Vagina (tissue), 2 donors: ENCODE results near the gene TIE1.

Experiments
- POLR2A ChIP-seq, 2 donors: fragments of 450-650 bp; IDR thresholded peaks; one replicate each; pipeline ENCODE4 v1.6.1; 2017; ENCODE audit warnings: antibody characterized with exemption in 2 of 2, mild to moderate bottlenecking in 2 of 2, moderate library complexity in 2 of 2
- TF ChIP-seq, protein P1 (sequence below), 3 experiments: fragments of 450-650 bp in 2 of 3; fragments of 200-600 bp in 1 of 3; sonication (generic) in 1 of 3; IDR thresholded peaks; one replicate each; pipeline ENCODE4 v1.5.1; 2017 to 2019; ENCODE audit warnings: antibody characterized with exemption in 3 of 3, mild to moderate bottlenecking in 2 of 3, moderate library complexity in 2 of 3

DNA sequence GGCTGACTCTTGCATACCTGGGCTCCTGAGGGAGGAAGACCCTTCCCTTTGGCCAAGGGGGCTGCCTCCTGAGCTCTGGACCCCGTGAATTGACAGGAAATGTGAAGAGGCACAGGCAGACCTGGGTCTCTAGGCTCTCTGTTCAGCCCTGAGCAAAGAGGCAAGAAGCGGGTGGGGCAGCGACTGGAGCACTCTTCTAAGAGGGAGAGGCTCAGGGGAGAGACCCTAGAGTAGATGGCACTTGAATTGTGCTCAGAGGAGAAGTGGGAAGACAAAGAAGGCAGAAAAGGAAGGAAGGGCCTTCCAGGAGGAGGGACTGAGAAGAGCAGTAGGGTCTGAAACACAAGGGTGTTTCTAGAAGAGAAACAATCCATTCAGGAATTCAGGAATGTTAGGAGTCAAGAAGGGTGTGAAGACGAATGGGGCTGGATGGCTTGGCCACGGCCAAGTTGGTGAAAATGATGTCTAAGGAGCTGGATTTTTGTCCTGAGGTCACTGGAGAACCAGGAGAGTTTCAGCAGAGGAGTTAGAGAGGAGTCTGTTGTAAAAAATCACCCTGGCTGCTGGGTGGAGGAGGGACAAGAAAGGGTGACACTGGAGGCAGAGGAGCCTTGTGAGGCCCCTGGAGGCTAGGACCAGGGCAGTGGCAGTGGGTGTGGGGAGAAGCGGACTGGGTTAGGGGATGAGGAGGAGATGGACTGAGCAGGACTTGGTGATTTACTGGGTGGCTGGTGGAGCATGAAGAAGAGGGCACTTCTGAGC, 5.3 kb downstream of the TIE1 start:
- TF ChIP-seq, protein P1, sequence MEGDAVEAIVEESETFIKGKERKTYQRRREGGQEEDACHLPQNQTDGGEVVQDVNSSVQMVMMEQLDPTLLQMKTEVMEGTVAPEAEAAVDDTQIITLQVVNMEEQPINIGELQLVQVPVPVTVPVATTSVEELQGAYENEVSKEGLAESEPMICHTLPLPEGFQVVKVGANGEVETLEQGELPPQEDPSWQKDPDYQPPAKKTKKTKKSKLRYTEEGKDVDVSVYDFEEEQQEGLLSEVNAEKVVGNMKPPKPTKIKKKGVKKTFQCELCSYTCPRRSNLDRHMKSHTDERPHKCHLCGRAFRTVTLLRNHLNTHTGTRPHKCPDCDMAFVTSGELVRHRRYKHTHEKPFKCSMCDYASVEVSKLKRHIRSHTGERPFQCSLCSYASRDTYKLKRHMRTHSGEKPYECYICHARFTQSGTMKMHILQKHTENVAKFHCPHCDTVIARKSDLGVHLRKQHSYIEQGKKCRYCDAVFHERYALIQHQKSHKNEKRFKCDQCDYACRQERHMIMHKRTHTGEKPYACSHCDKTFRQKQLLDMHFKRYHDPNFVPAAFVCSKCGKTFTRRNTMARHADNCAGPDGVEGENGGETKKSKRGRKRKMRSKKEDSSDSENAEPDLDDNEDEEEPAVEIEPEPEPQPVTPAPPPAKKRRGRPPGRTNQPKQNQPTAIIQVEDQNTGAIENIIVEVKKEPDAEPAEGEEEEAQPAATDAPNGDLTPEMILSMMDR (IDR thresholded peaks at IDR 0.05): no peak
- TF ChIP-seq POLR2A (IDR thresholded peaks at IDR 0.05): no peak
